Raji (cell line): ENCODE measurements around the gene PEX13.

Experiments
- POLR2A ChIP-seq: IDR thresholded peaks from 2 replicates; pipeline ENCODE4 v1.6.1; 2011; ENCODE audit warnings: low read depth, low read length, control low read depth; ENCODE audit not compliant: insufficient read depth

PEX13 gene

DNA sequence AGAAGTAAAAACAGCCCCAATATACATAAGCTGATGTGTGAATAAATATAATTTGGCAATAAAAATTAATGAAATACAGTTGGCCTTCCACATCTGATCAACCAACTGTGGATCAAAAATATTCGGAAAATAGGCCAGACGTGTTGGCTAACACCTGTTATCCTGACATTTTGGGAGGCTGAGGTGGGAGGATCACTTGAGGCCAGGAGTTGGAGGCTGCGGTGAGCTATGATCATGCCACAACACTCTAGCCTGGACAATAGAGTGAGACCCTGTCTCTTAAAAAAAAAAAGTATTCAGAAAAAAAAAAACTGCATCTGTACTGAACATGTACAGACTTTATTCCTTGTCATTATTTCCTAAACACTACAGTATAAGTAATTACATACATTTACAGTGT, 12.0 kb downstream of the PEX13 start:
- no peak for TF ChIP-seq POLR2A

DNA sequence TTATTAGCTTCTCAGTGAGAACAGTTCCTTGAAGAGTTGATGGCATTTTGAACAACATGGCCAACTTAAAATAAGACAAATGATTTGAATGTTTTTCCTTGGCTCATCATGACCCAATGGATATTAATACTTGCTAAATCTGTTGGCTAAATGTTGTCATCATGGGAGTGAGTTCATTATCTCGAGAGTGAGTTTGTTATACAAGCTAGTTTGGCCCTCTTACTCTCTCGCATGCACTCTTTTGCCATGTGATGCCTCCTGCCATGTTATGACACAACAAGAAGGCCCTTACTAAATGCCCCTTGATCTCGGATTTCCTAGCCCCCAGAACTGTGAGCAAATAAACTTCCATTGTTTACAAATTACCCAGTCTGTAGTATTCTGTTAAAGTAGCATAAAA, 25.3 kb downstream of the PEX13 start:
- TF ChIP-seq POLR2A = no peak

DNA sequence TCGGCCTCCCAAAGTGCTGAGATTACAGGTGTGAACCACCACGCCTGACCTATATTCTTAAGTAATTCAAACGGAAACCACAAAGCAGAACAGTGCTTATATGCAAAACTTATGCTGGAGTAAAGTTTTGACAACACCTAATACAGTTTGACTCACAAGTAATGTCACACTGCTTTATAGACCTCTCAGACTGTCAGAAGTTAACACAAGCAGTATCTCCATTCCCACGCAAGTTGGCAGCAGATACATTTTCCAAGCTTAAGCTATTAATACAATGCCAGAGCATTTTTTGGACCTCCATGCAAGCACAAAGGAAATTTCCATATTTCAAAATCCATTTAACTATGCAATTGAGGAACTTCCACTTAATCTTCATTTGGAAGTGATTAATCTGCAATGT, 27.1 kb downstream of the PEX13 start:
- TF ChIP-seq POLR2A = no peak

DNA sequence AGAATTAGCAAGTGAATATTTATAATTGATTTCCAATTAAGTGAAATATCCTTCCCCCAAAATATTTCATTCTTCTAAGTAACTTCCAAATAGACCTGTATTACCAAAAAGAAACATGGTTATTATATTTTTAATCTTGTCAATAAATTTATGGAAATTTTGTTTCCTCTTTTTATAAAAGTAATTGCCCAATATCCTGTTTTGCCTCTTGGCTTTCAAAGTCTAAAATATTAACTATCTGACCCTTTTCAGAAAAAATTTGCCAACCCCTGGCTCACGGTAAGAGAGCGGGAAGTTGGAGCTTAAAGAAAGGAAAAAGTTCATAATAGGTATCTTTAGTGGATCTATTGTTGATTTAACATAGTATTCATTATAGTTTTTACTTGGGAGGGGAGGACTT, 27.7 kb downstream of the PEX13 start:
- TF ChIP-seq POLR2A = no peak

DNA sequence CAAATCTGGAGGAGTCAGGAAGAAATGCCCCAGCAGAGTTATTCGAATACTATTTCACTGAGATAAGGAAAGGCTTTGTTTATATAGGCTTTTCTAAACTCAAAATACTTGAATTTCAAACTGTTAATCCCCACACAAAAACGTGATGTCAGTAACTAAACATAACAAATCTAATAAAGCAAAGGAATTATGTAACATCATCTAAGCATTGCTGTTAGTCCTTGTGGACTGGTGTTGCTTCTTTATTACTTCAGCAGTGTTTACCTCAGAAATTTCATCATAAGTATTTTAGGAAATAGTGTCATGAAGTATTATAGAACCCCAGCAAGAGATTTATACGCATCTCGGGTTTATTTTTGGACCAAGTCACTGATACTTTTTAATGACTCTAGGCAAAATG, 28.5 kb downstream of the PEX13 start:
- no peak for TF ChIP-seq POLR2A

DNA sequence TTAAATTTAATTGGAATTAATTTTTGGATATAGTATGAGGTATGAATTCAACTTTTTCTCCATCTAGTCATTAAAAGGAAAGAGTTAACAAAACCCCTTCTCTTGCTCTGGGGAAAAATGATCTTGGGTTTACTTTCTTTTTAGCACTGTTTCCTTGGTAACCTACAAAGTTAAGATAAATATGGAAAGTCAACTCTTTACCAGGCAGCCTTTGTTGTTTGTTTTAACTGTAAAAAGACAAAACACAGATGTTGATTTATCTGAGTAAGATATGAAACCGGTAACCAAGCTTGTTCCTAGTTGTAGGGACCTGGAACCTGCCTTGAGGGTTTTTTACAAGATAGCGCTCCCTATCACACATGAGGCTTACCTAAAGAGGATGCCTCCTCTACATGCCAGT, 38.0 kb downstream of the PEX13 start:
- no peak for TF ChIP-seq POLR2A

DNA sequence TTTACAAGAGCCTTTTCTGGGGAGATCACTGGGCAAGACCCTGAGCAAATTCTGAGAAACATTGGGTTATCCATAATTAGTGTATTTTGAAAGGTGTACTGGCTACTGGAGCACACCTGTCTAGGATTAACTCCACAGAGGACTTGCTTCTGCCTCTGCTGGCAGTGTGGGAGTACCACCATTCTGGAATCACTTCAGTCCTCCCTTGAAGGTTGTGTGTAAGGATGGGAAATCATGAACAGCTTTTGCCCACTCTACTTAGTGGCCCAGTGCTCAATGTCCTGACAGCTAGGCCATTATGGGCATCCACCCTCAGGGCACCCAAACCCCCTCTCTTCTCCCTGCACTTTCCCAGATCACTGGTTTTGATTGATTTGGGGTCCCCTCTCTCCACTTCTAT, 40.0 kb downstream of the PEX13 start:
- TF ChIP-seq POLR2A = no peak

DNA sequence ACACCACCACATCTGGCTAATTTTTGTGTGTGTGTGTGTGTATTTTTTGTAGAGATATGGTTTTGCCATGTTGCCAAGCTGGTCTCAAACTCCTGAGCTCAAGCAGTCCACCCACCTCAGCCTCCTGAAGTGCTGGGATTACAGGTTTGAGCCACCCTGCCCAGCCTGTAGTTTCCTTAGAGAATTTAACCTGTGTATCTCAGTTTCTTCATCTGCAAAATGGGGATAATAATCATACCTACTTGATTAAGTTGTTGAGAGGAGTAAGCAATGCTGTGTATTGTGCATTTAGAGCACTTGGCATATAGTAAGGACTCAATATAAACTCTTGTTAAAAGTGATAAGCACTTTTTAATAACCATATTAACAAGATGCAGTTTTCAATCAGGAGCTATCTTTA, 41.9 kb downstream of the PEX13 start:
- no peak for TF ChIP-seq POLR2A

DNA sequence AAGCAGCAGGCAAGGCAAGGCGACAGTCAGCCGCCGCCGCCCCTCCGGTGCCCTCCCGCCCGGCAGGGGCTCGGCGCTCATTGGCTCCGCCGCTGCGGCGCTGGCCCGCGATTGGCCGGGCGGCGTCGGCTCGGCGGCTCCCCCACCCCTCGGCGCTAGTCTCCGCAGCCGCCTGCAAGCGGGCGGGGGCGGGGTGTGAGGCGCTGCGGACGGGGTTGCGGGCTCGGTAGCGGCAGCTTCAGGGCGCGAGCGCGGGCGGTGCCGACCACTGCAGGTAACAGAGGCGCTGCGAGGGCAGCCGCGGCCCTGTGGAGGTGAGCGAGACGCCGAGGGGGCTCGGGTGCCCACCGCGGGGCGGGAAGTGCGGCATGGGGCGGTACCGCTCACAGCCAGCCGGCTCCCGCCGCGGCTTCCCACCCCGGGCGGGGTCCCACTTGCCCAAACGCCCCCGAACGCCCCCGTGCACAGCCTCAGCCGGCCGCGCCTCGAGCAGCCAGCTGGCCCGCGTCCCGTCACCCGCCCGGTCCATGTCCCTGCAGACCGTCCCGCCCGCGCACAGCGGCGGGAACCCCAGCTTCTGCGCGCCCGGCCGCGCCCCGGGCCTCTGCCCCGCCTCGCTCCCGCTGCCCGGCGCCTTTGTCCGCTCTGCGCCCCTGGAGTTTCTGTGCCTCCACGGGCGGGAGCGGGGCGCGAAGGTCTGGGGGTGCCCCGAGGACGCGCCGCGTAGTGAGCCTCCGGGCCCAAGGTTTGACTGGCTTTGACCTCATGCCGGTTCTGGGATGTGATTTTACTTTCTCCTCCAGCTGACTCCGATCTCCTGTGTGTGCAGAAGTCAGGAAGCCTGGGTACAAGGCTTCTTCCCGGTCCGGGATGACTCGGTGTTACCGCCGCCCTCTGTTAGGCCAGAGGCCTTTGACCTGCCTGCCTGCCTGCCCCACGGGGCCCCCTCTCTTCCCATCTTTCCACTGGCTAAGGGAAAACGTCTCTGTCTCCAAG, 48.5 kb downstream of the PEX13 start, which contains the start of gene SANBR:
SANBR (plus strand) TSS at position 158 of the 996 bp plus-strand sequence. CDS start 4,480 bp downstream, outside the sequence.
- TF ChIP-seq POLR2A = peak; percentile 63

DNA sequence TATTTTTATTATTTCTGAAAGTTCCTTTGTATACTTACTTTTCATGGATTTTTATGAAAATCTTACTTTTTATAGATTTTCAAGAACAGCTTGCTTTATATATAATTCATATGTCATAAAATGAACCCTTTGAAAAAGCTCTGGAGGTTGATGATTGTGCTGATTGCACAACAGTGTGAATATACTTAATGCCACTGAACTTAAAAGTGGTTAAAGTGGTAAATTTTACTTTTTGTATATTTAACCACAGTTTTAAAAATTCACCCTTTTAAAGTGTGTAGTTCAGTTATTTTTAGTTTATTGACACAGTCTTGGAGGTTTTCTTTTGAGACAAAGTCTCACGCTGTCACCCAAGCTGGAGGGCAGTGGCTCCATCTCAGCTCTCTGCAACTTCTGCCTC, 56.6 kb downstream of the PEX13 start:
- TF ChIP-seq POLR2A = no peak

DNA sequence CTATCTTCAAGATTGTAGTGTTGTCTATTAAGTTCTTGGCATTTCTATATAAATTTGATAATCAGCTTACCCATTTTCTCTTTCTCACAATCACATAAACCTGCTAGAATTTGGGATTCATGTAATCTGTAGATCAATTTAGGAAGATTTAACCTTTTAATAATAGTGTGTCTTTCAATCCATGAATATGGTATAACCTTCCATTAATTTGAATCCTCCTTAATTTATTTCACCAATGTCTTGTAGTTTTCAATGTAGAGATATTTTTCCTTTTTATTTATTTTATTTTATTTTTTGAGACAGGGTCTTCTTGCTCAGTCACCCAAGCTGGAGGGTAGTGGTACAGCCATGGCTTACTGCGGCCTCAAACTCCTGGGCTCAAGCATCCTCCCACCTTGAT, 68.4 kb downstream of the PEX13 start:
- TF ChIP-seq POLR2A = no peak

DNA sequence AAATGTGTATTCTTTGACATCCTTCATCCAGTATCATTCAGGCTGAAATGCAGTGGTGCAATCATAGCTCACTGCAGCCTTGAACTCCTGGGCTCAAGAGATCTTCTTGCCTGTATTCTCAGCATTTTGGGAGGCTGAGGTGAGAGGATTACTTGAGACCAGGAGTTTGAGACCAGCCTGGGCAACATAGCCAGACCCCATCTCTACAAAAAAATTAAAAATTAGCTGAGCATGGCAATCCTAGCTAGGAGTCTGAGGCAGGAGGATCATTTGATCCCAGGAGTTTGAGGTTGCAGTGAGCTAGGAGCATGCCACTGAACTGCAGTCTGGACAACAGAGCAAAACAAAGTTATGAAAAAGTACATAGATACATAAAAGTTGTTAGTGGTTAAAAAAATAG, 72.3 kb downstream of the PEX13 start:
- TF ChIP-seq POLR2A = no peak

DNA sequence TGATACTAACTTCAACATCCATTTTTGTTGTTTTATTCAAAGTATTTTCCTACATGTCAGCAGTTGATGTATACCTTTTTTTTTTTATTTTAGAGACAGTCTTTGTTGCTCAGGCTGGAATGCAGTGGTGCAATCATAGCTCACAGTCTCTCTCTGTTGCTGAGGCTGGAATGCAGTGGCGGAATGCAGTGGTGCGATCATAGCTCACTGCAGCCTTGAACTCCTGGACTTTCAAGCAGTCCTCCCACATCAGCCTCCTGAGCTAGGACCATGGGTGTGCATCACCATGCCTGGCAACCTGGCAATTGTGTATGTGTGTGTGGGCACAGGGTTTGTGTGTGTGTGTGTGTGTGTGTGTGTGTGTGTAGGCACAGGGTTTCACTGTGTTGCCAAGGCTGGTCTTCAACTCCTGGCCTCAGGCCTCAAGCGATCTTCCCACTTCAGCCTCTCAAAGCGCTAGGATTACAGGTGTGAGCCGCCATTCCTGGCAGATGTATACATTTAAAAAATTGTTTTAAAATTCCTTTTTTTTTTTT, 72.9 kb downstream of the PEX13 start:
- no peak for TF ChIP-seq POLR2A

DNA sequence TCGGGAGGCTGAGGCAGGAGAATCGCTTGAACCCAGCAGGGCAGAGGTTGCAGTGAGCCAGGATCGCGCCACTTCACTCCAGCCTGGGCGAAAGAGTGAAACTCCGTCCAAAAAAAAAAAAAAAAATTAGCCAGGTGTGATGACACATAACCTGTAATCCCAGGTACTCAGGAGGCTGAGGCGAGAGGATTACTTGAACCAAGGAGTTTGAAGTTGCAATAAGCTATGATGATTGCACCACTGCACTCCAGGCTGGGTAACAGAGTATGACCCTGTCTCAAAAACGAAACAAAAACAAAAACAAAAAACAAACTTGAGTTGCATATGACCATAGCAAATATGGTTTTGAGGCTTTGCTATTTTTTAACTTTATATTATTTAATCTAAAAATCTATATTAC, 74.0 kb downstream of the PEX13 start:
- no peak for TF ChIP-seq POLR2A

DNA sequence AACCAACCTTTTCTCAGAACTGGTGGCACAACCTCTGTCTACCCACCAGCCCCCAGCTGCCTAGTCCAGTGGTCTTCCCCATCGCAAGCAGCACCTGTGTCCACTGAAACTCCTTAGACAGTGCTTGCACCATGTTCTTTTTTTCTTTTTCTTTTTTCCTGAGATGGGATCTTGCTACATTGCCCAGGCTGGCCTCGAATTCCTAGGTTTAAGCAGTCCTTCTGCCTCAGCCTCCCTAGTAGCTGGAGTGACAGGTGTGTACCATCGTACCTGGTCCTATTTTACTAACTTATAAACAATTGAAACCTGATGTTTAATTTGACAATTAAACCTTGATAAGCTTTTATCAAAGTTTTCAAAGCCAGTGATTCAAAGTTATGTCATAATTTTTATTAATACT, 78.9 kb downstream of the PEX13 start:
- TF ChIP-seq POLR2A = no peak

DNA sequence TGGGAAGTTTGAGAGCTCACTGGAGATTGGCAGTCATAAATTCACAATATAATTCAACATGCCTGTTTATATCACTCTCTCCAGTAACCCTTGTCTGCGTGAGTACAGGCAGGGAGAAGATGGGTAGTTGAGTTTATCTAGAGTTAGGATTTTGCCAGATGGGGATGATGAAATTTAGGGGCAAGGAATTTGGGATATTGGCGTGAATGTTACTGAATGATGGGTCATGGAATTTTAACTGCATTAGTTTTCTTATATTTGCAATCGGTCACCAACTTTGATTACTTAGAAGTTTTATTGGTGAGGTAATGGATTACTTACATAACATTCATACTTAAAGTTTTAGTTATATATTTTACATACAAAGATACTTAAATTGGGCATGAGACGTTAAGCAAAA, 83.3 kb downstream of the PEX13 start:
- TF ChIP-seq POLR2A = no peak
